ENCODE measurements around the gene OR51I2. TPM values are rescaled to one million over a fixed set of nuclear protein-coding genes. Genes with fewer than 3 reads are reported as not detected.

OR51I2 gene
- total RNA-seq, 4 donors from 2014 or later = not detected

- Histone ChIP-seq H3K4me1 (no peaks in the 10 kb centered on the region), H3K9me3 (no peaks in the 10 kb centered on the region), H3K4me3 (no peak within 1 kb of the TSS), H3K36me3 (no peaks in the 10 kb centered on the region), H3K27ac (no peak within 1 kb of the TSS), H3K27me3 (no peaks in the 10 kb centered on the region)
- no peak for ATAC-seq
- no peak for TF ChIP-seq POLR2AphosphoS5 (IDR thresholded peaks at IDR 0.05)
- TF ChIP-seq, protein P1, sequence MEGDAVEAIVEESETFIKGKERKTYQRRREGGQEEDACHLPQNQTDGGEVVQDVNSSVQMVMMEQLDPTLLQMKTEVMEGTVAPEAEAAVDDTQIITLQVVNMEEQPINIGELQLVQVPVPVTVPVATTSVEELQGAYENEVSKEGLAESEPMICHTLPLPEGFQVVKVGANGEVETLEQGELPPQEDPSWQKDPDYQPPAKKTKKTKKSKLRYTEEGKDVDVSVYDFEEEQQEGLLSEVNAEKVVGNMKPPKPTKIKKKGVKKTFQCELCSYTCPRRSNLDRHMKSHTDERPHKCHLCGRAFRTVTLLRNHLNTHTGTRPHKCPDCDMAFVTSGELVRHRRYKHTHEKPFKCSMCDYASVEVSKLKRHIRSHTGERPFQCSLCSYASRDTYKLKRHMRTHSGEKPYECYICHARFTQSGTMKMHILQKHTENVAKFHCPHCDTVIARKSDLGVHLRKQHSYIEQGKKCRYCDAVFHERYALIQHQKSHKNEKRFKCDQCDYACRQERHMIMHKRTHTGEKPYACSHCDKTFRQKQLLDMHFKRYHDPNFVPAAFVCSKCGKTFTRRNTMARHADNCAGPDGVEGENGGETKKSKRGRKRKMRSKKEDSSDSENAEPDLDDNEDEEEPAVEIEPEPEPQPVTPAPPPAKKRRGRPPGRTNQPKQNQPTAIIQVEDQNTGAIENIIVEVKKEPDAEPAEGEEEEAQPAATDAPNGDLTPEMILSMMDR (IDR thresholded peaks at IDR 0.05) = no peak
- TF ChIP-seq POLR2A (IDR thresholded peaks at IDR 0.05) = no peak
- no peak for TF ChIP-seq EP300 (IDR thresholded peaks at IDR 0.05)
- WGBS, 2 donors (ENCODE audit: low coverage in 1 of 2) = 28 to 29% methylated on average over 2 of the region's 2 CpGs
Measured at GRCh38 chr11:5441414-5441813, 7.7 kb upstream of the OR51I2 start, which contains the start of gene OR51I1. OR51I1 (minus strand) TSS chr11:5441514; CDS start chr11:5441514, 0 bp downstream.

DNA sequence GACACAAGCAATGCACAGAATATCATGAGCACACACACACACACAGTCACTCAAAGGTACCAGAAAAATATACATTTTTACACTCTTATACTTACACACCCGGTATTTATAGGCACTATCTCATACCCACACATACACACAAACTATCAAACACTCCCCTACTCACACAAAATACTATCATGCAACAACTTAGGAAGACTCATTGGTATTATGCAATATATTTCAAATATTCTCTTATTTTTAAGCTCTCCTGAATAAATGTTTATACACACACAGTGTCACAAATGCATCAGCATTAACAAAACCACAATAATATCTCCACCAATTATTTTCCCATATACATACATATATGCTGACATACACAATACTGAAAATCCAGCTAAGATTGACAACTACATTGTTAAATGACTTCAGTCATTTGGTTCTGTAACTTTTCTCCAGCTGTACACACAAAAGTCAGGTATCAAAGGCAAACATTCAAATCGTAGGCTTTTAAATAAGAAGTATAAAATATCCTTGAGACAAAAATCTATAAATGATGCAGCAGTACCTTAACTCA lies 5.2 kb upstream of the OR51I2 start:
- Histone ChIP-seq H3K27me3 (no peaks in the 10 kb centered on the region), H3K27ac (no peak overlapping the region), H3K36me3 (no peaks in the 10 kb centered on the region), H3K4me3 (no peak overlapping the region), H3K4me1 (no peaks in the 10 kb centered on the region), H3K9me3 (no peaks in the 10 kb centered on the region)
- 35 to 60% methylated on average over 2 of the region's 2 CpGs for WGBS, 2 donors (ENCODE audit: low coverage in 1 of 2)
- no peak for ATAC-seq
- TF ChIP-seq, protein P1 (IDR thresholded peaks at IDR 0.05) = no peak
- no peak for TF ChIP-seq POLR2AphosphoS5 (IDR thresholded peaks at IDR 0.05)

- WGBS, 2 donors (ENCODE audit: low coverage in 1 of 2) = 69 to 79% methylated on average over 4 of the region's 4 CpGs
Measured at GRCh38 chr11:5449432-5449831, 309 bp downstream of the OR51I2 start.

GRCh38 chr11:5460983-5461621 lies 12.0 kb downstream of the OR51I2 start:
- Histone ChIP-seq H3K4me3 (no peak overlapping the region), H3K36me3 (no peaks in the 10 kb centered on the region), H3K27me3 (no peaks in the 10 kb centered on the region), H3K27ac (no peak overlapping the region), H3K4me1 (no peaks in the 10 kb centered on the region), H3K9me3 (no peaks in the 10 kb centered on the region)
- ATAC-seq = no peak
- TF ChIP-seq POLR2AphosphoS5 (IDR thresholded peaks at IDR 0.05) (no peak), EP300 (IDR thresholded peaks at IDR 0.05) (no peak), POLR2A (IDR thresholded peaks at IDR 0.05) (no peak)
- TF ChIP-seq, protein P1 (IDR thresholded peaks at IDR 0.05) = no peak
- WGBS, 2 donors (ENCODE audit: low coverage in 1 of 2) = 88 to 92% methylated on average over 2 to 7 of the region's 14 CpGs

More at GRCh38 chr11:5449432-5449831, 309 bp downstream of the OR51I2 start:
- TF ChIP-seq EP300 (IDR thresholded peaks at IDR 0.05) (no peak), POLR2A (IDR thresholded peaks at IDR 0.05) (no peak), POLR2AphosphoS5 (IDR thresholded peaks at IDR 0.05) (no peak)
- TF ChIP-seq, protein P1 (IDR thresholded peaks at IDR 0.05) = no peak
- no peak overlapping the region for H3K27ac ChIP-seq
- H3K4me3 ChIP-seq = no peak overlapping the region
- H3K9me3 ChIP-seq = no peaks in the 10 kb centered on the region
- H3K36me3 ChIP-seq = no peaks in the 10 kb centered on the region
- H3K4me1 ChIP-seq = no peaks in the 10 kb centered on the region
- H3K27me3 ChIP-seq = no peaks in the 10 kb centered on the region
- no peak for ATAC-seq

- WGBS, 2 donors (ENCODE audit: low coverage in 1 of 2) = 30 to 57% methylated on average over 1 to 2 of the region's 2 CpGs
- no peak for ATAC-seq
- no peak for TF ChIP-seq POLR2AphosphoS5 (IDR thresholded peaks at IDR 0.05)
- Histone ChIP-seq H3K4me3 (no peak overlapping the region), H3K27ac (no peak overlapping the region), H3K4me1 (no peaks in the 10 kb centered on the region), H3K36me3 (no peaks in the 10 kb centered on the region), H3K27me3 (no peaks in the 10 kb centered on the region), H3K9me3 (no peaks in the 10 kb centered on the region)
Measured at GRCh38 chr11:5467527-5467926, 18.4 kb downstream of the OR51I2 start.
